Breast epithelium (tissue), 4 donors: Measurements from ENCODE around the gene THSD1. TPM values are rescaled to one million over a fixed set of nuclear protein-coding genes. Genes with fewer than 3 reads are reported as not detected.

Source experiments
- DNase-seq, 2 donors: peaks; one replicate each; pipeline ENCODE4 v3.0.0-alpha.2; 2019; ENCODE audit warnings: low spot score in 2 of 2
- H3K27ac ChIP-seq, 2 donors: fragments of 200-600 bp; sonication (generic) in 1 of 2; one replicate each; pipeline ENCODE4 v1.5.1; 2016 to 2019; ENCODE audit warnings: mild to moderate bottlenecking in 1 of 2
- H3K27me3 ChIP-seq, 2 donors: fragments of 200-600 bp; sonication (generic) in 1 of 2; one replicate each; pipeline versions ENCODE4 v1.5.1 to v1.6.0; 2017 to 2019; ENCODE audit warnings: control low read depth in 1 of 2, mild to moderate bottlenecking in 1 of 2
- H3K36me3 ChIP-seq: fragments of 200-600 bp; one replicate; pipeline ENCODE4 v1.5.1; 2019
- H3K4me1 ChIP-seq, 2 donors: fragments of 200-600 bp; sonication (generic); one replicate each; pipeline ENCODE4 v1.5.1; 2016 to 2019; ENCODE audit warnings: control low read depth in 1 of 2
- H3K4me3 ChIP-seq, 3 donors: fragments of 200-600 bp; sonication (generic); 1 replicate in 2 of 3; 2 replicates in 1 of 3; pipeline ENCODE4 v1.5.1; 2016 to 2019; ENCODE audit warnings: mild to moderate bottlenecking in 3 of 3, moderate library complexity in 2 of 3
- H3K9me3 ChIP-seq, 2 donors: fragments of 200-600 bp; sonication (generic) in 1 of 2; one replicate each; pipeline ENCODE4 v1.5.1; 2016 to 2019; ENCODE audit warnings: control low read depth in 1 of 2
- POLR2A ChIP-seq: fragments of 450-650 bp; IDR thresholded peaks from one replicate; pipeline ENCODE4 v1.6.1; 2016; ENCODE audit warnings: antibody characterized with exemption, mild to moderate bottlenecking, moderate library complexity
- POLR2AphosphoS5 ChIP-seq, 3 donors: sonication (generic); formaldehyde crosslinking; IDR thresholded peaks; one replicate each; pipeline ENCODE4 v1.6.1; 2017; ENCODE audit warnings: antibody characterized with exemption in 3 of 3
- intact Hi-C: fragments of 100-400 bp; cut with DNase I; formaldehyde crosslinking; loops from one replicate; pipeline ENCODE4 v1.15.1; 2023; ENCODE audit warnings: low total_unique reads
- total RNA-seq, 3 donors: library from RNA; depleted of rRNA; stranded (reverse); fragments of >200 nt; gene quantifications; one replicate each; pipeline ENCODE4 v1.1.0, GENCODE V29; 2016
- TF ChIP-seq, protein P1 (sequence below), 3 donors: fragments of 450-650 bp; IDR thresholded peaks; one replicate each; pipeline ENCODE4 v1.5.1; 2016 to 2017; ENCODE audit warnings: antibody characterized with exemption in 3 of 3, mild to moderate bottlenecking in 3 of 3, moderate library complexity in 3 of 3

THSD1 gene
- total RNA-seq, 3 donors from 2014 or later, result 5.8 to 9.8 (median 9.1) TPM

DNA sequence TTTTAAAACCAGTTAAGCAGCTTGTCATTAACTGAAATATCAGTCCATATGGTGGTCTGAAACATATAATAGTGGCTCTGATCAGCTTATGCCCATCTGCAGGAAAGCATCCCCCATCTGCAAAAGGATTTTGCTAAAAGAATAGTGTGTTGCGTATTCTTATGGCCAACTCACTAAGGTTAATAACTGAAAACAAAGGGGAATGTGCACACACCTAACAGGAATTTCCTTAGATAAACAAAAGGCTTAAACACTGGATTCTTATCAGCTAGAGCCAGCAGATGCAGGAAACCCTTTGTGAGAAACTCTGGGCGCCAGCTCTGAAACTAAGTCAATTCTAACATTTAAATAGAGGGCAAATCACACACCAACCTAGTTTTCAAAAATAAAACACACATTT lies 22.3 kb upstream of the THSD1 start:
- TF ChIP-seq POLR2AphosphoS5 (IDR thresholded peaks at IDR 0.05), result no peak
- TF ChIP-seq, protein P1, sequence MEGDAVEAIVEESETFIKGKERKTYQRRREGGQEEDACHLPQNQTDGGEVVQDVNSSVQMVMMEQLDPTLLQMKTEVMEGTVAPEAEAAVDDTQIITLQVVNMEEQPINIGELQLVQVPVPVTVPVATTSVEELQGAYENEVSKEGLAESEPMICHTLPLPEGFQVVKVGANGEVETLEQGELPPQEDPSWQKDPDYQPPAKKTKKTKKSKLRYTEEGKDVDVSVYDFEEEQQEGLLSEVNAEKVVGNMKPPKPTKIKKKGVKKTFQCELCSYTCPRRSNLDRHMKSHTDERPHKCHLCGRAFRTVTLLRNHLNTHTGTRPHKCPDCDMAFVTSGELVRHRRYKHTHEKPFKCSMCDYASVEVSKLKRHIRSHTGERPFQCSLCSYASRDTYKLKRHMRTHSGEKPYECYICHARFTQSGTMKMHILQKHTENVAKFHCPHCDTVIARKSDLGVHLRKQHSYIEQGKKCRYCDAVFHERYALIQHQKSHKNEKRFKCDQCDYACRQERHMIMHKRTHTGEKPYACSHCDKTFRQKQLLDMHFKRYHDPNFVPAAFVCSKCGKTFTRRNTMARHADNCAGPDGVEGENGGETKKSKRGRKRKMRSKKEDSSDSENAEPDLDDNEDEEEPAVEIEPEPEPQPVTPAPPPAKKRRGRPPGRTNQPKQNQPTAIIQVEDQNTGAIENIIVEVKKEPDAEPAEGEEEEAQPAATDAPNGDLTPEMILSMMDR (IDR thresholded peaks at IDR 0.05), result no peak
- TF ChIP-seq POLR2A, result no peak
- H3K4me3 ChIP-seq, result no peak overlapping the region
- peaks cover 7% of the 10 kb centered on the region for H3K36me3 ChIP-seq
- H3K27ac ChIP-seq, result no peak overlapping the region
- no peaks in the 10 kb centered on the region for H3K9me3 ChIP-seq
- intact Hi-C loops, result loop anchor here (10.0 kb wide), 1 partner anchor 393 kb away; no protein-coding TSS in a partner anchor
- H3K27me3 ChIP-seq, result no peaks in the 10 kb centered on the region
- H3K4me1 ChIP-seq, result no peaks in the 10 kb centered on the region
- no peak for DNase-seq

DNA sequence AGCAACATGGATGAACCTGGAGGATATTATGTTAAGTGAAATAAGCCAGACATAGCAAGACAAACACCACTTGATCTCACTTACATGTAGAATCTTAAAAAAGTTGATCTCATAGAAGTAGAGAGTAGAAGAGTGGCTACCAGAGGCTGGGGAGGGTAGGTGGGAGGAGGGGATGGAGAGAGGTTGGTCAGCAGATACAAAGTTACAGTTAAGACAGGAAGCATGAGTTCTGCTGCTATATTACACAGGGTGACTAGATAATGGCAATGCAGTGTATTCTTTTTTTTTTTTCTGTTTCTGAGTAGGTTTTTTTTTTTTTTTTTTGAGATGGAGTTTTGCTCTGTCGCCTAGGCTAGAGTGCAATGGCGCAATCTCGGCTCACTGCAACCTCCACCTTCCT lies 15.2 kb upstream of the THSD1 start:
- no peak for TF ChIP-seq POLR2AphosphoS5 (IDR thresholded peaks at IDR 0.05)
- TF ChIP-seq, protein P1 (IDR thresholded peaks at IDR 0.05), result no peak
- TF ChIP-seq POLR2A, result no peak
- Histone ChIP-seq H3K27ac (no peak overlapping the region), H3K9me3 (no peaks in the 10 kb centered on the region), H3K4me1 (no peaks in the 10 kb centered on the region), H3K27me3 (no peaks in the 10 kb centered on the region), H3K36me3 (peaks cover 3% of the 10 kb centered on the region), H3K4me3 (no peak overlapping the region)
- DNase-seq, result no peak
- intact Hi-C loops, result loop anchor here (10.0 kb wide), 1 partner anchor 386 kb away; no protein-coding TSS in a partner anchor

DNA sequence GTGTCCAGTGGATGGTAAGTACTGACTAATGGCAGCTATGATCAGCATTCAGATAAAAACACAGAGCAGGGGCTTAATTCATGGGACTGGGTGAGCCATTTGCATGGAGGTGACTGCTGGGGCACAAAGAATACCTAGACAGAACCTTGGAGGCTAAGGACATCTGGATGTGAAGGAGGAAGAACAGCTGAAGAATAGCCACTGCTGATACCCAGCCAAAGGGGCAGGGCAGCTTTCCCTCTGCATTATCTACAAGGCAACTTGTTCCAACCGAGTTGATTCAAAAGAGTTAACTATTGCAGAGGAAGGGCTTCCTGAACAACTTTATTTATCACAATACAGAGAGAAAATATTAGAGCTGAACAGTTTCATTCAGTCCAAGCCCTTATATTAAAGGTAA lies 13.1 kb upstream of the THSD1 start:
- no peak overlapping the region for H3K4me3 ChIP-seq
- no peaks in the 10 kb centered on the region for H3K27me3 ChIP-seq
- no peaks in the 10 kb centered on the region for H3K36me3 ChIP-seq
- intact Hi-C loops, result no loop called here
- H3K27ac ChIP-seq, result no peak overlapping the region
- TF ChIP-seq POLR2AphosphoS5 (IDR thresholded peaks at IDR 0.05) (no peak), POLR2A (no peak)
- TF ChIP-seq, protein P1 (IDR thresholded peaks at IDR 0.05), result no peak
- no peaks in the 10 kb centered on the region for H3K4me1 ChIP-seq
- H3K9me3 ChIP-seq, result no peaks in the 10 kb centered on the region
- DNase-seq, result no peak

DNA sequence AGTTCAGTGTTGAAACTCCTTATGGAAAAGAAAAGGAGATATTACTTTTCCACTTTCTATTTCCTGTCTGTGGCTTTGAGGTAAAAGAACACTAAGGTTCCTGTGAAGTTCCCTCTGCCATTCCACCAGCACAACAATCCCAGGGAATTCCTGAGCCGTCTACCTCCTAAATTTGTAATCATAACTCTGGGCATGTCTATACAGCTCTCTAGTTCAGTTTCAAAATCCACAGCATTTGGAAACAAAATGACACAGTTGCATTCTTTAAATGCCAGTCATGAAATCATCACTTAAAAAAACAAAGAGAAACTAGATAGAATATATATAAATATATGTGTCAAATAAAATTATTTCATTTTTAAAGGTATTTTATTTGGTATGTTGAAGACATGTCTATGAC lies 9.0 kb upstream of the THSD1 start:
- intact Hi-C loops, result no loop called here

DNA sequence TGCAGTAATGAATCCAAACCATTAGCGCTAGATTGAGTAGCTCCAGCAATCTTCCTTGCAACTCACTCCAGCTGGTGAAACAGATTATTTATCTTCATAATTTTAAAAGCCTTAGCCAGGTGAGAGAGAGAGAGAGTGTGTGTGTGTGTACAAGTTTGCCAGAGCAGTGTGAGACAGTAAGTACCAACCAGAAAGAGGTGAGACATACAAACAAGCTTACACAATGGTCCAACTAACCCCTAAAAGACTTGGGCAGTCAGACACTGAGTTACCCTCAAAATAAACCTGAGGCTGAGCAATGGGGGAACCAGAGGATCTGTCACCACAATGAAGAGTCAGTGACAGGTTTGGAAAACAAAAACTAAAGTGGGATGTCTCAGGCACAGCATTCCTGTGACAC lies 8.1 kb upstream of the THSD1 start:
- Histone ChIP-seq H3K4me1 (no peaks in the 10 kb centered on the region), H3K27me3 (no peaks in the 10 kb centered on the region), H3K9me3 (no peaks in the 10 kb centered on the region), H3K36me3 (peaks cover 5% of the 10 kb centered on the region), H3K4me3 (no peak overlapping the region), H3K27ac (peak overlapping the region; percentile 82 to 92)
- intact Hi-C loops, result no loop called here
- DNase-seq, result no peak
- TF ChIP-seq POLR2A (no peak), POLR2AphosphoS5 (IDR thresholded peaks at IDR 0.05) (no peak)
- TF ChIP-seq, protein P1 (IDR thresholded peaks at IDR 0.05), result no peak

More for the DNA sequence above, 9.0 kb upstream of the THSD1 start:
- peaks cover 5% of the 10 kb centered on the region for H3K36me3 ChIP-seq
- H3K27me3 ChIP-seq, result no peaks in the 10 kb centered on the region
- H3K27ac ChIP-seq, result peak overlapping the region; percentile 82 to 92
- DNase-seq, result peak in 1 of 2 donors; percentile 28
- H3K4me3 ChIP-seq, result no peak overlapping the region
- TF ChIP-seq, protein P1 (IDR thresholded peaks at IDR 0.05), result no peak
- TF ChIP-seq POLR2A, result no peak
- TF ChIP-seq POLR2AphosphoS5 (IDR thresholded peaks at IDR 0.05), result no peak
- H3K9me3 ChIP-seq, result no peaks in the 10 kb centered on the region
- no peaks in the 10 kb centered on the region for H3K4me1 ChIP-seq
